ENCODE measurements around the gene KMT2D. TPM values are rescaled to one million over a fixed set of nuclear protein-coding genes. Genes with fewer than 3 reads are reported as not detected.

Gene KMT2D
- 36.2 and 58.5 TPM in 2 replicates for total RNA-seq

GRCh38 chr12:49060237-49061156 is at the start of gene KMT2D:
TSS of gene KMT2D (minus strand) at chr12:49060794. CDS start at chr12:49055324, 5,470 bp downstream.

GRCh38 chr12:49094160-49094974 is 33.8 kb upstream of the KMT2D start, which contains the start of gene DHH:
TSS of gene DHH (minus strand) at chr12:49094801. CDS start at chr12:49094512, 289 bp downstream.

GRCh38 chr12:49069507-49070346 is 9.1 kb upstream of the KMT2D start, which contains the start of gene RHEBL1:
TSS of gene RHEBL1 (minus strand) at chr12:49069979. CDS start at chr12:49069785, 194 bp downstream.

GRCh38 chr12:49018261-49019119 is 42.1 kb downstream of the KMT2D start, which contains the start of gene PRKAG1:
TSS of gene PRKAG1 (minus strand) at chr12:49018776. CDS start at chr12:49018740, 36 bp downstream.

Other genes with a start within 250 kb of the KMT2D start
- 15.7 and 20.0 TPM in 2 replicates for gene CACNB3, start 242.3 kb downstream of the KMT2D start, total RNA-seq
- gene DDX23, start 208.6 kb downstream of the KMT2D start, total RNA-seq: 98.9 and 102 TPM in 2 replicates
- gene RND1, start 194.9 kb downstream of the KMT2D start, total RNA-seq: 1.5 and 2.9 TPM in 2 replicates
- 13.0 and 19.2 TPM in 2 replicates for gene FKBP11, start 135.3 kb downstream of the KMT2D start, total RNA-seq
- gene ARF3, start 103.3 kb downstream of the KMT2D start, total RNA-seq: 37.4 and 38.4 TPM in 2 replicates
- 0.09 TPM in 1 of 2 replicates, not detected in the other for gene WNT10B, start 89.1 kb downstream of the KMT2D start, total RNA-seq
- gene WNT1, start 82.5 kb downstream of the KMT2D start, total RNA-seq: not detected in 2 replicates
- 0.09 TPM in 2 replicates for gene DDN, start 61.4 kb downstream of the KMT2D start, total RNA-seq
- gene PRKAG1, start 42.0 kb downstream of the KMT2D start, total RNA-seq: 45.0 and 48.8 TPM in 2 replicates
- 0.94 and 2.1 TPM in 2 replicates for gene RHEBL1, start 9.2 kb upstream of the KMT2D start, total RNA-seq
- 7.5 and 7.8 TPM in 2 replicates for gene DHH, start 34.0 kb upstream of the KMT2D start, total RNA-seq
- 73.7 and 107 TPM in 2 replicates for gene LMBR1L, start 50.1 kb upstream of the KMT2D start, total RNA-seq
- gene TUBA1B, start 70.6 kb upstream of the KMT2D start, total RNA-seq: 1,723 and 2,063 TPM in 2 replicates
- gene TUBA1A, start 128.3 kb upstream of the KMT2D start, total RNA-seq: 928 and 1,246 TPM in 2 replicates
- gene TUBA1C, start 204.3 kb upstream of the KMT2D start, total RNA-seq: 234 and 342 TPM in 2 replicates
- gene PRPH, start 234.4 kb upstream of the KMT2D start, total RNA-seq: 0.19 and 0.36 TPM in 2 replicates